Trophoblast cell (in vitro differentiated cells and primary cell): ENCODE measurements around the gene PTPRM.
A peak's percentile ranks its signal among the peaks of the same experiment; 100 is the strongest.

Experiments used
- DNase-seq, 2 donors: peaks; one replicate each; pipeline ENCODE4 v3.0.0-alpha.2; 2016
- H2AFZ ChIP-seq: 2 replicates; pipeline ENCODE4 v1.6.1; 2013; ENCODE audit warnings: low read length, moderate library complexity, mild to moderate bottlenecking; ENCODE audit not compliant: insufficient read depth, poor library complexity
- H2AK5ac ChIP-seq: 2 replicates; pipeline ENCODE4 v1.6.1; 2013; ENCODE audit warnings: mild to moderate bottlenecking, low read length
- H2BK120ac ChIP-seq: 2 replicates; pipeline ENCODE4 v1.6.1; 2013; ENCODE audit warnings: low read length, mild to moderate bottlenecking, moderate library complexity; ENCODE audit not compliant: insufficient read depth, poor library complexity
- H2BK12ac ChIP-seq: 2 replicates; pipeline ENCODE4 v1.6.1; 2013; ENCODE audit warnings: mild to moderate bottlenecking, low read length, moderate library complexity
- H2BK5ac ChIP-seq: 2 replicates; pipeline ENCODE4 v1.6.1; 2013; ENCODE audit warnings: low read length, low read depth, moderate library complexity, mild to moderate bottlenecking; ENCODE audit not compliant: poor library complexity
- H3K14ac ChIP-seq: 2 replicates; pipeline ENCODE4 v1.6.1; 2013; ENCODE audit warnings: mild to moderate bottlenecking, low read length
- H3K18ac ChIP-seq: 2 replicates; pipeline ENCODE4 v1.6.1; 2013; ENCODE audit warnings: mild to moderate bottlenecking, low read length
- H3K23ac ChIP-seq: 2 replicates; pipeline ENCODE4 v1.6.1; 2013; ENCODE audit warnings: low read length
- H3K27ac ChIP-seq: 2 replicates; pipeline ENCODE4 v1.5.1; 2013; ENCODE audit warnings: low read depth, mild to moderate bottlenecking, inconsistent platforms, low read length, moderate library complexity
- H3K27me3 ChIP-seq: 2 replicates; pipeline ENCODE4 v1.6.1; 2013; ENCODE audit warnings: inconsistent platforms, mild to moderate bottlenecking, low read length, moderate library complexity; ENCODE audit not compliant: insufficient read depth
- H3K36me3 ChIP-seq, 2 experiments: 1 replicate in 1 of 2; 2 replicates in 1 of 2; pipeline ENCODE4 v1.6.1; 2013; ENCODE audit warnings: low read length in 2 of 2, mild to moderate bottlenecking in 2 of 2, moderate library complexity in 1 of 2; ENCODE audit not compliant: insufficient read depth in 2 of 2, control insufficient read depth in 1 of 2
- H3K4ac ChIP-seq: 2 replicates; pipeline ENCODE4 v1.6.1; 2013; ENCODE audit warnings: low read depth, mild to moderate bottlenecking, low read length, moderate library complexity
- H3K4me1 ChIP-seq, 2 experiments: 1 replicate in 1 of 2; 2 replicates in 1 of 2; pipeline ENCODE4 v1.6.1; 2013; ENCODE audit warnings: low read length in 2 of 2, mild to moderate bottlenecking in 2 of 2, moderate library complexity in 1 of 2; ENCODE audit not compliant: insufficient read depth in 2 of 2, control insufficient read depth in 1 of 2
- H3K4me2 ChIP-seq: 2 replicates; pipeline ENCODE4 v1.6.1; 2013; ENCODE audit warnings: inconsistent platforms, mild to moderate bottlenecking, low read length, moderate library complexity
- H3K4me3 ChIP-seq: 2 replicates; pipeline ENCODE4 v1.5.1; 2013; ENCODE audit warnings: mild to moderate bottlenecking, low read depth, low read length, inconsistent platforms
- H3K79me1 ChIP-seq: one replicate; pipeline ENCODE4 v1.6.1; 2013; ENCODE audit warnings: low read length
- H3K79me2 ChIP-seq: 2 replicates; pipeline ENCODE4 v1.6.1; 2013; ENCODE audit warnings: low read length, mild to moderate bottlenecking; ENCODE audit not compliant: control insufficient read depth, insufficient read depth, poor library complexity
- H3K9ac ChIP-seq: 2 replicates; pipeline ENCODE4 v1.6.1; 2013; ENCODE audit warnings: mild to moderate bottlenecking, low read length
- H3K9me3 ChIP-seq: 2 replicates; pipeline ENCODE4 v1.6.1; 2013; ENCODE audit warnings: low read depth, mild to moderate bottlenecking, control low read depth, inconsistent platforms, low read length; ENCODE audit not compliant: insufficient read depth
- H4K12ac ChIP-seq: 2 replicates; pipeline ENCODE4 v1.6.1; 2013; ENCODE audit warnings: low read depth, mild to moderate bottlenecking, low read length, moderate library complexity
- H4K8ac ChIP-seq: 2 replicates; pipeline ENCODE4 v1.6.1; 2013; ENCODE audit warnings: low read depth, mild to moderate bottlenecking, low read length, moderate library complexity
- H4K91ac ChIP-seq: one replicate; pipeline ENCODE4 v1.6.1; 2013; ENCODE audit warnings: low read depth, mild to moderate bottlenecking, low read length, moderate library complexity
- WGBS: extraction: QIAGEN DNeasy Blood & Tissue Kit; methylation state at CpG from one replicate; pipeline ENCODE4 v1.1.7; 2013; ENCODE audit warnings: missing lambda C conversion rate; ENCODE audit not compliant: insufficient read length, insufficient coverage; ENCODE audit errors: extremely low coverage; 5-methylcytosine and 5-hydroxymethylcytosine counted together

Gene PTPRM

GRCh38 chr18:7676253-7676873 is 109.2 kb downstream of the PTPRM start:
- no peaks in the 10 kb centered on the region for H3K27me3 ChIP-seq
- no peak overlapping the region for H3K4me3 ChIP-seq
- H2BK5ac ChIP-seq, result no peak overlapping the region
- peaks cover 4% of the 10 kb centered on the region for H3K79me1 ChIP-seq
- peak overlapping the region; percentile 59 for H4K91ac ChIP-seq
- H2BK120ac ChIP-seq, result peak overlapping the region; percentile 43
- peaks cover 0 to 1% of the 10 kb centered on the region in 2 experiments for H3K4me1 ChIP-seq
- no peaks in the 10 kb centered on the region for H3K36me3 ChIP-seq
- peak overlapping the region; percentile 44 for H3K14ac ChIP-seq
- no peak overlapping the region for H3K18ac ChIP-seq
- no peak overlapping the region for H2AK5ac ChIP-seq
- no peak overlapping the region for H3K23ac ChIP-seq
- no peaks in the 10 kb centered on the region for H3K9me3 ChIP-seq
- no peak overlapping the region for H3K9ac ChIP-seq
- no peak overlapping the region for H3K27ac ChIP-seq
- no peak overlapping the region for H3K4me2 ChIP-seq
- no peak overlapping the region for H4K12ac ChIP-seq
- H2AFZ ChIP-seq, result no peak overlapping the region
- WGBS, result no CpG with 5 or more reads among the region's 8 CpGs
- no peak overlapping the region for H4K8ac ChIP-seq
- H3K79me2 ChIP-seq, result peaks cover 3% of the 10 kb centered on the region
- H2BK12ac ChIP-seq, result no peak overlapping the region
- peak overlapping the region; percentile 40 for H3K4ac ChIP-seq
- no peak for DNase-seq

GRCh38 chr18:7677001-7677400 is 109.9 kb downstream of the PTPRM start:
- no peaks in the 10 kb centered on the region for H3K27me3 ChIP-seq

GRCh38 chr18:7677424-7677823 is 110.3 kb downstream of the PTPRM start:
- peak overlapping the region; percentile 13 for H4K8ac ChIP-seq
- H3K4ac ChIP-seq, result peak overlapping the region; percentile 13
- no peak for DNase-seq
- H2BK120ac ChIP-seq, result peak overlapping the region; percentile 6
- H3K18ac ChIP-seq, result peak overlapping the region; percentile 14
- H3K9me3 ChIP-seq, result no peaks in the 10 kb centered on the region
- H3K4me3 ChIP-seq, result no peak overlapping the region
- no peaks in the 10 kb centered on the region for H3K36me3 ChIP-seq
- H2BK12ac ChIP-seq, result no peak overlapping the region
- peaks cover 3% of the 10 kb centered on the region for H3K79me2 ChIP-seq
- peaks cover 0 to 1% of the 10 kb centered on the region in 2 experiments for H3K4me1 ChIP-seq
- H3K79me1 ChIP-seq, result peaks cover 4% of the 10 kb centered on the region
- H2AK5ac ChIP-seq, result no peak overlapping the region
- H3K23ac ChIP-seq, result no peak overlapping the region
- H3K27me3 ChIP-seq, result no peaks in the 10 kb centered on the region
- no peak overlapping the region for H3K27ac ChIP-seq
- H3K9ac ChIP-seq, result no peak overlapping the region
- peak overlapping the region; percentile 36 for H4K91ac ChIP-seq
- no peak overlapping the region for H3K4me2 ChIP-seq
- no peak overlapping the region for H3K14ac ChIP-seq
- WGBS, result no CpG with 5 or more reads among the region's 4 CpGs
- H2AFZ ChIP-seq, result no peak overlapping the region
- no peak overlapping the region for H4K12ac ChIP-seq
- peak overlapping the region; percentile 12 for H2BK5ac ChIP-seq

More at GRCh38 chr18:7677001-7677400, 109.9 kb downstream of the PTPRM start:
- peaks cover 4% of the 10 kb centered on the region for H3K79me1 ChIP-seq
- H3K79me2 ChIP-seq, result peaks cover 3% of the 10 kb centered on the region
- H3K27ac ChIP-seq, result no peak overlapping the region
- no peak overlapping the region for H2AK5ac ChIP-seq
- no peak overlapping the region for H4K8ac ChIP-seq
- no peak overlapping the region for H2BK12ac ChIP-seq
- H3K4me2 ChIP-seq, result no peak overlapping the region
- no peaks in the 10 kb centered on the region for H3K36me3 ChIP-seq
- DNase-seq, result peak in 1 of 2 donors; percentile 72
- peaks cover 0 to 1% of the 10 kb centered on the region in 2 experiments for H3K4me1 ChIP-seq
- H3K9me3 ChIP-seq, result no peaks in the 10 kb centered on the region
- H3K9ac ChIP-seq, result no peak overlapping the region
- H3K4ac ChIP-seq, result no peak overlapping the region
- H3K4me3 ChIP-seq, result no peak overlapping the region
- no peak overlapping the region for H4K12ac ChIP-seq
- no CpG with 5 or more reads among the region's 4 CpGs for WGBS
- no peak overlapping the region for H4K91ac ChIP-seq
- H3K14ac ChIP-seq, result no peak overlapping the region
- H3K23ac ChIP-seq, result no peak overlapping the region
- no peak overlapping the region for H3K18ac ChIP-seq
- H2BK5ac ChIP-seq, result no peak overlapping the region
- H2AFZ ChIP-seq, result no peak overlapping the region
- H2BK120ac ChIP-seq, result no peak overlapping the region

- H2AFZ ChIP-seq, result no peak overlapping the region
- H4K12ac ChIP-seq, result no peak overlapping the region
- peaks cover 6% of the 10 kb centered on the region for H3K79me1 ChIP-seq
- H3K4me3 ChIP-seq, result no peak overlapping the region
- H3K23ac ChIP-seq, result no peak overlapping the region
- no CpG with 5 or more reads among the region's 8 CpGs for WGBS
- no peak overlapping the region for H3K4ac ChIP-seq
- H3K27ac ChIP-seq, result no peak overlapping the region
- H3K9ac ChIP-seq, result no peak overlapping the region
- H3K36me3 ChIP-seq, result no peaks in the 10 kb centered on the region
- H3K18ac ChIP-seq, result no peak overlapping the region
- H3K9me3 ChIP-seq, result no peaks in the 10 kb centered on the region
- peaks cover 3% of the 10 kb centered on the region for H3K79me2 ChIP-seq
- no peak overlapping the region for H4K8ac ChIP-seq
- no peak overlapping the region for H4K91ac ChIP-seq
- no peak overlapping the region for H2BK12ac ChIP-seq
- no peaks in the 10 kb centered on the region for H3K27me3 ChIP-seq
- H3K14ac ChIP-seq, result no peak overlapping the region
- H3K4me1 ChIP-seq, result peaks cover 0 to 4% of the 10 kb centered on the region in 2 experiments
- no peak overlapping the region for H3K4me2 ChIP-seq
- H2BK120ac ChIP-seq, result no peak overlapping the region
- no peak overlapping the region for H2BK5ac ChIP-seq
- no peak for DNase-seq
- no peak overlapping the region for H2AK5ac ChIP-seq
These were observed 111.3 kb downstream of the PTPRM start for GRCh38 chr18:7678389-7678788.
